GM12878 (cell line): ENCODE measurements around the gene EEF1AKMT3.

Experiments
- BHLHE40 ChIP-seq, 2 experiments: fragments of 450-650 bp in 1 of 2; IDR thresholded peaks; 2 replicates each; pipeline ENCODE4 v1.6.1; 2011 to 2017; ENCODE audit warnings: low read depth in 2 of 2, borderline replicate concordance in 1 of 2, improper control_type of control experiment in 1 of 2, low read length in 1 of 2, mild to moderate bottlenecking in 1 of 2
- CEBPB ChIP-seq, 2 experiments: fragments of 150-350 bp in 1 of 2; IDR thresholded peaks; 2 replicates each; pipeline ENCODE4 v1.6.1; 2012 to 2014; ENCODE audit warnings: low read depth in 2 of 2, low read length in 2 of 2, borderline replicate concordance in 1 of 2, inconsistent platforms in 1 of 2
- GABPA ChIP-seq: IDR thresholded peaks from 2 replicates; pipeline ENCODE4 v1.6.1; 2014; ENCODE audit warnings: antibody characterized with exemption, low read depth, mild to moderate bottlenecking, inconsistent platforms
- NFYB ChIP-seq: IDR thresholded peaks from 2 replicates; pipeline ENCODE4 v1.6.1; 2011; ENCODE audit warnings: low read depth, mild to moderate bottlenecking, low read length, improper control_type of control experiment, moderate library complexity; ENCODE audit not compliant: insufficient read depth
- POU2F2 ChIP-seq: IDR thresholded peaks from 3 replicates; pipeline ENCODE4 v1.6.1; 2011; ENCODE audit warnings: low read depth, mild to moderate bottlenecking, low read length, borderline replicate concordance
- RELB ChIP-seq: fragments of 450-650 bp; IDR thresholded peaks from 2 replicates; pipeline ENCODE4 v1.6.1; 2017; ENCODE audit warnings: low read depth, mild to moderate bottlenecking, moderate library complexity
- SREBF1 ChIP-seq: IDR thresholded peaks from 2 replicates; pipeline ENCODE4 v1.6.1; 2012; ENCODE audit warnings: mild to moderate bottlenecking, low read length
- TF ChIP-seq, protein P1 (sequence below): IDR thresholded peaks from 2 replicates; pipeline ENCODE4 v1.6.1; 2012; ENCODE audit warnings: low read depth, low read length, improper control_type of control experiment

- TF ChIP-seq CEBPB (IDR thresholded peaks at IDR 0.05; ENCODE audit: borderline replicate concordance in 1 of 2, low read depth in 2 of 2, low read length in 2 of 2) = no peak
- no peak for TF ChIP-seq NFYB
- no peak for TF ChIP-seq RELB
- no peak for TF ChIP-seq BHLHE40 (IDR thresholded peaks at IDR 0.05; ENCODE audit: borderline replicate concordance in 1 of 2, low read depth in 2 of 2, low read length in 1 of 2)
- no peak for TF ChIP-seq GABPA
- TF ChIP-seq, protein P1, sequence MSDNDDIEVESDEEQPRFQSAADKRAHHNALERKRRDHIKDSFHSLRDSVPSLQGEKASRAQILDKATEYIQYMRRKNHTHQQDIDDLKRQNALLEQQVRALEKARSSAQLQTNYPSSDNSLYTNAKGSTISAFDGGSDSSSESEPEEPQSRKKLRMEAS = no peak
- TF ChIP-seq POU2F2 = no peak
- no peak for TF ChIP-seq SREBF1
These were observed 44.4 kb downstream of the EEF1AKMT3 start for GRCh38 chr12:57816855-57817151.
